Left lung (tissue), 10 donors: ENCODE data around the gene LPAR1. TPM values are rescaled to one million over a fixed set of nuclear protein-coding genes. Genes with fewer than 3 reads are reported as not detected.

Source experiments
- ATAC-seq: fragments of 200-7000 bp; cut with Tn5 transposase; one replicate; pipeline ENCODE4 v1.9.1; 2020; ENCODE audit warnings: moderate library complexity
- DNase-seq, 4 donors: peaks; one replicate each; pipeline ENCODE4 v3.0.0-alpha.2; 2013 to 2020
- H3K27ac ChIP-seq, 2 donors: fragments of 200-600 bp; sonication (generic) in 1 of 2; one replicate each; pipeline versions ENCODE4 v1.5.0 to v1.8.0; 2020 to 2021
- H3K27me3 ChIP-seq, 2 donors: fragments of 200-600 bp; sonication (generic) in 1 of 2; one replicate each; pipeline versions ENCODE4 v1.5.0 to v1.8.0; 2020 to 2021
- H3K36me3 ChIP-seq, 2 donors: fragments of 200-600 bp; sonication (generic) in 1 of 2; one replicate each; pipeline versions ENCODE4 v1.5.0 to v1.8.0; 2020 to 2021
- H3K4me1 ChIP-seq, 2 donors: fragments of 200-600 bp; one replicate each; pipeline ENCODE4 v1.8.0; 2021
- H3K4me3 ChIP-seq, 2 donors: fragments of 200-600 bp; sonication (generic) in 1 of 2; one replicate each; pipeline versions ENCODE4 v1.5.0 to v1.8.0; 2020 to 2021; ENCODE audit warnings: mild to moderate bottlenecking in 1 of 2
- H3K9me3 ChIP-seq, 2 donors: fragments of 200-600 bp; sonication (generic) in 1 of 2; one replicate each; pipeline versions ENCODE4 v1.5.0 to v1.8.0; 2020 to 2021
- CTCF ChIP-seq, 2 donors: fragments of 200-600 bp; sonication (generic) in 1 of 2; IDR thresholded peaks; one replicate each; pipeline versions ENCODE4 v1.5.0 to v1.8.0; 2021; ENCODE audit warnings: antibody characterized with exemption in 2 of 2
- intact Hi-C, 2 donors: fragments of 100-400 bp; cut with DNase I; formaldehyde crosslinking; loops; one replicate each; pipeline versions ENCODE4 v1.11.2 to v1.14.2; 2022
- polyA plus RNA-seq, 6 donors: library from polyadenylated mRNA; unstranded; fragments of 120-200 nt; gene quantifications; one replicate each; pipeline ENCODE4 v1.2.1, GENCODE V29; 2013; ENCODE audit not compliant: insufficient read length in 6 of 6
- total RNA-seq, 2 donors: library from RNA; stranded (reverse); fragmentation: NEBNext Ultra II Directional; extraction: Animal tissue kit (Norgen Biotek cat#: 25700); gene quantifications; one replicate each; pipeline ENCODE4 v1.2.1, GENCODE V29; 2021
- donor health status: DM: no; HTN: yes; CAD: no.
- donor health status: DM: no; HTN: no; CAD: no.

LPAR1 gene
- total and polyA plus RNA-seq, 8 donors = 23.3 to 72.7 (median 60.7) TPM

- no peak for TF ChIP-seq CTCF (IDR thresholded peaks at IDR 0.05)
- H3K27ac ChIP-seq = no peak overlapping the region
- no peaks in the 10 kb centered on the region for H3K27me3 ChIP-seq
- H3K4me1 ChIP-seq = peaks cover 0 to 19% of the 10 kb centered on the region in 2 donors
- no peak overlapping the region for H3K4me3 ChIP-seq
- DNase-seq = peak in 2 of 4 donors; percentile 27
- ATAC-seq = no peak
- no peaks in the 10 kb centered on the region for H3K36me3 ChIP-seq
- intact Hi-C loops = no loop called here
- no peaks in the 10 kb centered on the region for H3K9me3 ChIP-seq
Observed at GRCh38 chr9:110977259-110977709, 61.0 kb downstream of the LPAR1 start.

DNA sequence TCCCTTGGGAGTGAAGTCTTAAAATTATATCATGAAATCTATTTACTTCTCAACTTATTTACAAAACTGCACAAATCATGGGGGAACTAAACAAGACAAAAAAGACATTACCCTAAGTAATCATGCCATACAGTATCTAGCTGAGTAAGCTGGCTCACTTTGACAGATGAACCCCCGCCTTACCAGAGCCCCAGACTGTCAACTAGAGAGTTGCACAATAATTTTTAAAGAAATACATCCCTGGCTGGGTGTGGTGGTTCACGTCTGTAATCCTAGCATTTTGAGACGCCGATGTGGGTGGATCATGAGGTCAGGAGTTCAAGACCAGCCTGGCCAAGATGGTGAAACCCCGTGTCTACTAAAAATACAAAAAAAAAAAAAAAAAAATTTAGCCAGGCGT, 62.3 kb downstream of the LPAR1 start:
- no peaks in the 10 kb centered on the region for H3K27me3 ChIP-seq
- DNase-seq (no peak), ATAC-seq (peak; percentile 47)
- intact Hi-C loops = no loop called here
- no peak overlapping the region for H3K27ac ChIP-seq
- TF ChIP-seq CTCF (IDR thresholded peaks at IDR 0.05) = no peak
- no peak overlapping the region for H3K4me3 ChIP-seq
- H3K9me3 ChIP-seq = no peaks in the 10 kb centered on the region
- peaks cover 0 to 4% of the 10 kb centered on the region in 2 donors for H3K36me3 ChIP-seq
- peaks cover 0 to 19% of the 10 kb centered on the region in 2 donors for H3K4me1 ChIP-seq

GRCh38 chr9:110975278-110975677, 63.0 kb downstream of the LPAR1 start:
- H3K4me1 ChIP-seq = peaks cover 0 to 19% of the 10 kb centered on the region in 2 donors
- DNase-seq (no peak), ATAC-seq (no peak)
- no peak overlapping the region for H3K4me3 ChIP-seq
- H3K27ac ChIP-seq = no peak overlapping the region
- H3K36me3 ChIP-seq = peaks cover 0 to 10% of the 10 kb centered on the region in 2 donors
- intact Hi-C loops = no loop called here
- no peaks in the 10 kb centered on the region for H3K27me3 ChIP-seq
- TF ChIP-seq CTCF (IDR thresholded peaks at IDR 0.05) = no peak
- no peaks in the 10 kb centered on the region for H3K9me3 ChIP-seq

DNA sequence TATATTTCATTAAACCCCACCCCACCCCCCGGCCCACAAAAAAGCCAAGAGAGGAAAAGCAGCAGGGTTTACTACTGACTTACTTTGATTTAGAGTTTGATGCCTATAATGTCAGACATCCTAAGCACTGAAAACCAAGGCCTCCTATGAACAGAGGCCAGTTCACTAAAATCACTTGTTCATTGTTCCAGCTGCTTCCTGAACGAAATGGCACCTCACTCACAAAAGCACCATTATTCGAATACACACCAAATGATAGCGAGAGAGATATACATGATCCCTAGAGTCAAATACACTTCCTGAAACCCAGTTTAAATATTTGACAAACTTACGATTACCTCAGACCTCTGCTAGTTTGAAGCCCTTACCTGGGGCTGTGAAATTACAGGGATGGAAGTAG, 66.6 kb downstream of the LPAR1 start:
- intact Hi-C loops = no loop called here
- Histone ChIP-seq H3K4me3 (no peak overlapping the region), H3K36me3 (peaks cover 0 to 10% of the 10 kb centered on the region in 2 donors), H3K27me3 (no peaks in the 10 kb centered on the region), H3K27ac (no peak overlapping the region), H3K9me3 (no peaks in the 10 kb centered on the region), H3K4me1 (peaks cover 0 to 12% of the 10 kb centered on the region in 2 donors)
- no peak for TF ChIP-seq CTCF (IDR thresholded peaks at IDR 0.05)
- DNase-seq (no peak), ATAC-seq (no peak)

- ATAC-seq (no peak), DNase-seq (no peak)
- Histone ChIP-seq H3K36me3 (peaks cover 0 to 10% of the 10 kb centered on the region in 2 donors), H3K4me3 (no peak overlapping the region), H3K9me3 (no peaks in the 10 kb centered on the region), H3K27ac (no peak overlapping the region), H3K4me1 (peaks cover 0 to 7% of the 10 kb centered on the region in 2 donors), H3K27me3 (no peaks in the 10 kb centered on the region)
- intact Hi-C loops = no loop called here
- TF ChIP-seq CTCF (IDR thresholded peaks at IDR 0.05) = no peak
Observed at GRCh38 chr9:110971234-110971633, 67.0 kb downstream of the LPAR1 start.
